ENCODE measurements around the gene MKLN1. TPM values are rescaled to one million over a fixed set of nuclear protein-coding genes. Genes with fewer than 3 reads are reported as not detected.

The MKLN1 gene
- total and polyA plus RNA-seq, 2 of the 13 experiments (the other 11 are each of a cell fraction or from before 2014, with no cell fraction given): 33.6 to 43.5 TPM

DNA sequence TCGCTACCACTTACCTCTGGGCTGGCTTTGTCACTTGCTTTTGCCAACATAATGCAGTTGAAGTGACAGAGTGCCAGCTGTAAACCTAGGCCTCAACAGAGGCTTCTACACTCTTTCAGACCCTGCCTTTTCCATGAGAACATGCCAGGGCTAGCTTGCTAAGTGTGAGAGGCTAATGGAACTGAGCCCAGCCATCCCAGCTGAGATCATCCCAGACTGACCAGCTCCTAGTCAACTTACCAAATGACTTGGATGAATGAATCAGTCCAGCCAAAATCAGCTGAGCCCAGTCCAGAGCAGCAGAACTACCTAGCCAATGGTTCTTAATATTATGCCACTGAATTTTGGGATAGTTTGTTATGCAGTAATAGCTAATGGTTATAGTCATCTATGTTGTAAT lies 34.7 kb upstream of the MKLN1 start:
- no peaks in the 10 kb centered on the region for H3K79me2 ChIP-seq (ENCODE audit: insufficient read depth, low read length)
- CTCF ChIA-PET (ENCODE audit: low intra/inter-chr PET ratio, low total read pairs): no interaction called here
- H3K36me3 ChIP-seq (replicated peaks in 1 of 2; ENCODE audit: control insufficient read depth in 1 of 2, insufficient read depth in 2 of 2, low read length in 2 of 2): no peaks in the 10 kb centered on the region
- DNase-seq (ENCODE audit: low spot score) (no peak), ATAC-seq (no peak), FAIRE-seq (no peak)
- 0% methylated on average over 1 of the region's 1 CpG for WGBS (ENCODE audit: low lambda C conversion rate)
- intact Hi-C loops (cut with micrococcal nuclease; ENCODE audit: unreplicated experiment) (no loop called here), in situ Hi-C loops (cut with HindIII; ENCODE audit: extremely low pct_ligation_motif_present, low pct_unique_long_range_greater_than_20kb) (no loop called here)
- POLR2A ChIA-PET: no interaction called here
- no peak for TF ChIP-seq MZF1 (CRISPR knock-in tag; IDR thresholded peaks at IDR 0.05; ENCODE audit: borderline replicate concordance)
- no peak for TF ChIP-seq ZNF329 (CRISPR knock-in tag; IDR thresholded peaks at IDR 0.05; ENCODE audit: low read depth)
- TF ChIP-seq GATAD2A (CRISPR knock-in tag; IDR thresholded peaks at IDR 0.05): no peak
- TF ChIP-seq CREM (IDR thresholded peaks at IDR 0.05): no peak
- TF ChIP-seq CREM (CRISPR knock-in tag; IDR thresholded peaks at IDR 0.05): no peak
- no peak for TF ChIP-seq JUN (CRISPR knock-in tag; IDR thresholded peaks at IDR 0.05)
- TF ChIP-seq ZNF235 (CRISPR knock-in tag; IDR thresholded peaks at IDR 0.05; ENCODE audit: borderline replicate concordance): no peak
- TF ChIP-seq, protein P1, sequence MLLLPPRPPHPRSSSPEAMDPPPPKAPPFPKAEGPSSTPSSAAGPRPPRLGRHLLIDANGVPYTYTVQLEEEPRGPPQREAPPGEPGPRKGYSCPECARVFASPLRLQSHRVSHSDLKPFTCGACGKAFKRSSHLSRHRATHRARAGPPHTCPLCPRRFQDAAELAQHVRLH (CRISPR knock-in tag; IDR thresholded peaks at IDR 0.05; ENCODE audit: borderline replicate concordance, low read depth): no peak
- no peak overlapping the region for H3K9ac ChIP-seq (ENCODE audit: insufficient read depth, low read depth, low read length)
- no peaks in the 10 kb centered on the region for H4K20me1 ChIP-seq (ENCODE audit: insufficient read depth, low read length)
- no peak overlapping the region for H2AFZ ChIP-seq (ENCODE audit: low read length)
- no peak overlapping the region for H3K4me2 ChIP-seq (ENCODE audit: low read depth, low read length)
- peaks cover 0 to 3% of the 10 kb centered on the region in 2 experiments; a peak in 1 of 5 replicates for H3K27me3 ChIP-seq (ENCODE audit: control insufficient read depth in 1 of 2, insufficient read depth in 2 of 2, low read length in 2 of 2)
- H3K9me3 ChIP-seq (ENCODE audit: low read length): no peaks in the 10 kb centered on the region
- H3K27ac ChIP-seq (ENCODE audit: extremely low read length, insufficient read depth, low read length): no peak overlapping the region
- no peak overlapping the region for H3K4me3 ChIP-seq (replicated peaks in 1 of 3; ENCODE audit: insufficient read depth in 1 of 3, low read depth in 2 of 3, low read length in 3 of 3)
- peaks cover 8% of the 10 kb centered on the region for H3K4me1 ChIP-seq (ENCODE audit: insufficient read depth, low read length)
- no TSS peak for BruUV-seq (replicated peaks)

DNA sequence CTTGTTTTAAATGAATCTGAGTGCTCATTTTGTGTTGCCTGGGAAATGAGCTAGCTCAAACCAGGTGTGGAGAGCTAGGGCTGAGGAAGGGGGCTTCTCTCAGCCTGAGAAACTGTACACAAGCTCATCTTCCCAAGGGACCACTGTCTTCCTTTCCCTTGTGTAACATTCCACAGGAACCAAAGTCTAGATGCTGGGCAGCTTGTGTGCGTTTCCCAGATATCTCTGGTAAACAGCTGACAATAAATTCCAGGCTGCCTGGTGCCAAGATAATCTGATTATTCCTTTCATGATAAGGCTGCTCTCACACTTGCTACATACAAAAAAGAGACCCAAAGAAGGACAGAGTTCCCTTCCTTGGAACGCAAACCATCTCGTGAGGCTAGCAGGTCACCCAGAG lies 33.1 kb upstream of the MKLN1 start:
- H3K4me1 ChIP-seq (ENCODE audit: insufficient read depth, low read length): peaks cover 17% of the 10 kb centered on the region
- no peak for FAIRE-seq
- no peak overlapping the region for H3K4me3 ChIP-seq (replicated peaks in 1 of 3; ENCODE audit: insufficient read depth in 1 of 3, low read depth in 2 of 3, low read length in 3 of 3)
- peak overlapping the region; percentile 8 for H2AFZ ChIP-seq (ENCODE audit: low read length)
- no peaks in the 10 kb centered on the region for H3K79me2 ChIP-seq (ENCODE audit: insufficient read depth, low read length)
- 0 out of 2 replicates have a peak overlapping the region, but pooled peaks have one; percentile 25 for H3K4me2 ChIP-seq (ENCODE audit: low read depth, low read length)
- H3K9ac ChIP-seq (ENCODE audit: insufficient read depth, low read depth, low read length): no peak overlapping the region
- no peak overlapping the region for H3K27ac ChIP-seq (ENCODE audit: extremely low read length, insufficient read depth, low read length)
- intact Hi-C loops (cut with micrococcal nuclease; ENCODE audit: unreplicated experiment): no loop called here
- no peak for ATAC-seq
- POLR2A ChIA-PET: no interaction called here
- peaks cover 0 to 3% of the 10 kb centered on the region in 2 experiments; a peak in 1 of 5 replicates for H3K27me3 ChIP-seq (ENCODE audit: control insufficient read depth in 1 of 2, insufficient read depth in 2 of 2, low read length in 2 of 2)
- peak; percentile 7 for DNase-seq (ENCODE audit: low spot score)
- H3K36me3 ChIP-seq (replicated peaks in 1 of 2; ENCODE audit: control insufficient read depth in 1 of 2, insufficient read depth in 2 of 2, low read length in 2 of 2): no peaks in the 10 kb centered on the region
- H4K20me1 ChIP-seq (ENCODE audit: insufficient read depth, low read length): no peaks in the 10 kb centered on the region
- in situ Hi-C loops (cut with HindIII; ENCODE audit: extremely low pct_ligation_motif_present, low pct_unique_long_range_greater_than_20kb): no loop called here
- H3K9me3 ChIP-seq (ENCODE audit: low read length): no peaks in the 10 kb centered on the region
- CTCF ChIA-PET (ENCODE audit: low intra/inter-chr PET ratio, low total read pairs): no interaction called here
- no TSS peak for BruUV-seq (replicated peaks)
- WGBS (ENCODE audit: low lambda C conversion rate): 2% methylated on average over 3 of the region's 3 CpGs
- TF ChIP-seq POLR2A (IDR thresholded peaks at IDR 0.05; ENCODE audit: insufficient read depth in 1 of 2, low read depth in 2 of 2, low read length in 2 of 2) (no peak), ZNF367 (CRISPR knock-in tag; IDR thresholded peaks at IDR 0.05; ENCODE audit: borderline replicate concordance) (no peak), TRIM22 (IDR thresholded peaks at IDR 0.05) (no peak), ZBTB20 (CRISPR knock-in tag; IDR thresholded peaks at IDR 0.05; ENCODE audit: borderline replicate concordance, low read depth) (no peak), HNRNPUL1 (IDR thresholded peaks at IDR 0.05; ENCODE audit: low read depth, low read length) (no peak), TFAP4 (IDR thresholded peaks at IDR 0.05; ENCODE audit: borderline replicate concordance, low read depth) (peak; percentile 20; the same call in 1 of the 2 replicates), GLMP (CRISPR knock-in tag; IDR thresholded peaks at IDR 0.05; ENCODE audit: borderline replicate concordance) (no peak), HNF4A (CRISPR knock-in tag; IDR thresholded peaks at IDR 0.05) (peak; percentile 18; the same call in 1 of the 2 replicates), LCORL (IDR thresholded peaks at IDR 0.05) (no peak), LCORL (CRISPR knock-in tag; IDR thresholded peaks at IDR 0.05) (no peak)

Measured in HepG2 (cell line).